NCI-H82 treated with DMSO at 0.1 percent for 48 hours (cell line): Measurements from ENCODE around the gene EYA3.
A peak's percentile ranks its signal among the peaks of the same experiment; 100 is the strongest.

Experiments
- DNase-seq: peaks from one replicate; lab custom pipeline; 2025; ENCODE audit not compliant: unreplicated experiment; lab: John Stamatoyannopoulos, UW

Gene EYA3

GRCh38 chr1:28113242-28113572 lies 24.8 kb upstream of the EYA3 start:
- DNase-seq = no peak

- DNase-seq = no peak
Observed at GRCh38 chr1:28112388-28113241, 24.2 kb upstream of the EYA3 start.

- DNase-seq = no peak
Observed at GRCh38 chr1:28111157-28111556, 22.7 kb upstream of the EYA3 start.

- DNase-seq = no peak
Observed at GRCh38 chr1:28110555-28110954, 22.1 kb upstream of the EYA3 start.

GRCh38 chr1:28109639-28110038 lies 21.2 kb upstream of the EYA3 start:
- peak; percentile 95 for DNase-seq

GRCh38 chr1:28108001-28108400 lies 19.6 kb upstream of the EYA3 start:
- DNase-seq = no peak

- DNase-seq = peak; percentile 39
Observed at GRCh38 chr1:28104866-28105467, 16.6 kb upstream of the EYA3 start.

GRCh38 chr1:28102189-28102588 lies 13.8 kb upstream of the EYA3 start:
- DNase-seq = no peak

GRCh38 chr1:28099050-28099769 lies 10.8 kb upstream of the EYA3 start:
- no peak for DNase-seq

GRCh38 chr1:28097100-28097472 lies 8.7 kb upstream of the EYA3 start:
- no peak for DNase-seq

GRCh38 chr1:28096210-28097099 lies 8.0 kb upstream of the EYA3 start:
- DNase-seq = no peak

- peak; percentile 21 for DNase-seq
Observed at GRCh38 chr1:28091043-28091781, 2.8 kb upstream of the EYA3 start.

GRCh38 chr1:28087614-28088167 lies 719 bp downstream of the EYA3 start:
- DNase-seq = no peak

- no peak for DNase-seq
Observed at GRCh38 chr1:28086651-28087050, 1.8 kb downstream of the EYA3 start.

GRCh38 chr1:28085129-28085528 lies 3.3 kb downstream of the EYA3 start:
- DNase-seq = no peak

- DNase-seq = no peak
Observed at GRCh38 chr1:28083876-28084275, 4.5 kb downstream of the EYA3 start.

GRCh38 chr1:28078680-28079626 lies 9.5 kb downstream of the EYA3 start:
- DNase-seq = no peak

GRCh38 chr1:28078262-28078661 lies 10.1 kb downstream of the EYA3 start:
- DNase-seq = no peak

- DNase-seq = no peak
Observed at GRCh38 chr1:28074892-28075511, 13.4 kb downstream of the EYA3 start.
